H9 (cell line): ENCODE results near the gene CELA3B. TPM values are rescaled to one million over a fixed set of nuclear protein-coding genes. Genes with fewer than 3 reads are reported as not detected.
"Not testable (repeated sequence)": the region's sequence is repeated elsewhere in the genome, so short reads cannot be mapped to it uniquely, and the experiment has no call there.

Source experiments
- DNase-seq: peaks from one replicate; pipeline ENCODE4 v3.0.0-alpha.2; 2017
- H2AFZ ChIP-seq: one replicate; pipeline ENCODE4 v1.6.1; 2013; ENCODE audit warnings: mild to moderate bottlenecking, low read length, control low read depth, moderate library complexity
- H2AK5ac ChIP-seq: 2 replicates; pipeline ENCODE4 v1.6.1; 2013; ENCODE audit warnings: low read length, control low read depth, mixed read lengths; ENCODE audit not compliant: insufficient read length
- H2BK120ac ChIP-seq: one replicate; pipeline ENCODE4 v1.6.1; 2013; ENCODE audit warnings: low read depth, mild to moderate bottlenecking, low read length, control low read depth, inconsistent platforms; ENCODE audit not compliant: poor library complexity, severe bottlenecking
- H2BK12ac ChIP-seq: 2 replicates; pipeline ENCODE4 v1.6.1; 2013; ENCODE audit warnings: low read length, control low read depth, mixed read lengths, low read depth; ENCODE audit not compliant: insufficient read length
- H2BK15ac ChIP-seq: 2 replicates; pipeline ENCODE4 v1.6.1; 2013; ENCODE audit warnings: low read depth, low read length, control low read depth
- H2BK20ac ChIP-seq: one replicate; pipeline ENCODE4 v1.6.1; 2013; ENCODE audit warnings: low read depth, mild to moderate bottlenecking, low read length, control low read depth, inconsistent platforms; ENCODE audit not compliant: poor library complexity, severe bottlenecking
- H2BK5ac ChIP-seq: 2 replicates; pipeline ENCODE4 v1.6.1; 2013; ENCODE audit warnings: low read length, control low read depth, mixed read lengths; ENCODE audit not compliant: insufficient read length
- H3K14ac ChIP-seq: 2 replicates; pipeline ENCODE4 v1.6.1; 2013; ENCODE audit warnings: low read length, control low read depth; ENCODE audit not compliant: insufficient read depth
- H3K18ac ChIP-seq: 2 replicates; pipeline ENCODE4 v1.6.1; 2013; ENCODE audit warnings: low read depth, mild to moderate bottlenecking, mixed read lengths, low read length, control low read depth; ENCODE audit not compliant: insufficient read length
- H3K23ac ChIP-seq: 2 replicates; pipeline ENCODE4 v1.6.1; 2013; ENCODE audit warnings: low read length, control low read depth, mixed read lengths, low read depth; ENCODE audit not compliant: insufficient read length
- H3K23me2 ChIP-seq: 2 replicates; pipeline ENCODE4 v1.6.1; 2013; ENCODE audit warnings: low read depth, mild to moderate bottlenecking, mixed read lengths, low read length, control low read depth; ENCODE audit not compliant: insufficient read length, poor library complexity, severe bottlenecking
- H3K27ac ChIP-seq: 2 replicates; pipeline ENCODE4 v1.5.1; 2013; ENCODE audit warnings: low read length, control low read depth, mixed read lengths, low read depth; ENCODE audit not compliant: insufficient read length
- H3K27me3 ChIP-seq: 2 replicates; pipeline ENCODE4 v1.6.1; 2013; ENCODE audit warnings: low read length, control low read depth, inconsistent platforms; ENCODE audit not compliant: insufficient read depth
- H3K4ac ChIP-seq: 2 replicates; pipeline ENCODE4 v1.6.1; 2013; ENCODE audit warnings: low read depth, mild to moderate bottlenecking, control low read depth, inconsistent platforms, low read length, moderate library complexity
- H3K4me1 ChIP-seq: 2 replicates; pipeline ENCODE4 v1.6.1; 2013; ENCODE audit warnings: low read length, control low read depth, inconsistent platforms; ENCODE audit not compliant: insufficient read depth
- H3K4me2 ChIP-seq: 2 replicates; pipeline ENCODE4 v1.6.1; 2013; ENCODE audit warnings: low read length, control low read depth, mixed read lengths; ENCODE audit not compliant: insufficient read length, insufficient read depth
- H3K56ac ChIP-seq: 2 replicates; pipeline ENCODE4 v1.6.1; 2013; ENCODE audit warnings: low read depth, mild to moderate bottlenecking, mixed read lengths, low read length, control low read depth; ENCODE audit not compliant: insufficient read length
- H3K79me1 ChIP-seq: 2 replicates; pipeline ENCODE4 v1.6.1; 2013; ENCODE audit warnings: low read depth, mild to moderate bottlenecking, moderate library complexity, low read length, control low read depth, inconsistent platforms; ENCODE audit not compliant: insufficient read depth, poor library complexity, severe bottlenecking
- H3K79me2 ChIP-seq: 2 replicates; pipeline ENCODE4 v1.6.1; 2013; ENCODE audit warnings: low read length, control low read depth, inconsistent platforms; ENCODE audit not compliant: insufficient read depth
- H3K9ac ChIP-seq: 2 replicates; pipeline ENCODE4 v1.6.1; 2013; ENCODE audit warnings: low read length, control low read depth, mixed read lengths; ENCODE audit not compliant: insufficient read length; ENCODE audit errors: extremely low read depth
- H3K9me3 ChIP-seq: one replicate; pipeline ENCODE4 v1.6.1; 2013; ENCODE audit warnings: low read depth, low read length, inconsistent platforms; ENCODE audit not compliant: control insufficient read depth
- H3T11ph ChIP-seq: one replicate; pipeline ENCODE4 v1.6.1; 2013; ENCODE audit warnings: mild to moderate bottlenecking, low read length, control low read depth, inconsistent platforms
- H4K20me1 ChIP-seq: one replicate; pipeline ENCODE4 v1.6.1; 2013; ENCODE audit not compliant: control insufficient read depth, insufficient read length, insufficient read depth
- H4K5ac ChIP-seq: 2 replicates; pipeline ENCODE4 v1.6.1; 2013; ENCODE audit warnings: low read depth, mild to moderate bottlenecking, mixed read lengths, low read length, control low read depth; ENCODE audit not compliant: insufficient read length
- H4K8ac ChIP-seq: replicated peaks from 2 replicates; pipeline ENCODE4 v1.6.1; 2013; ENCODE audit warnings: low read length, control low read depth, mixed read lengths, low read depth; ENCODE audit not compliant: insufficient read length
- H4K91ac ChIP-seq: 2 replicates; pipeline ENCODE4 v1.6.1; 2013; ENCODE audit warnings: low read depth, mild to moderate bottlenecking, moderate library complexity, mixed read lengths, low read length, control low read depth; ENCODE audit not compliant: insufficient read length
- H3K27ac Mint-ChIP-seq, 3 experiments: 2 replicates in 2 of 3; 3 replicates in 1 of 3; pipeline ENCODE4 v1.8.0; 2020 to 2021; ENCODE audit warnings: mixed read lengths in 3 of 3, mild to moderate bottlenecking in 1 of 3, moderate library complexity in 1 of 3
- H3K27me3 Mint-ChIP-seq: 2 replicates; pipeline ENCODE4 v1.8.0; 2021; ENCODE audit warnings: low read depth, mild to moderate bottlenecking, moderate library complexity, mixed read lengths
- H3K36me3 Mint-ChIP-seq, 3 experiments: 2 replicates in 2 of 3; 3 replicates in 1 of 3; pipeline ENCODE4 v1.8.0; 2020 to 2021; ENCODE audit warnings: low read depth in 3 of 3, mixed read lengths in 3 of 3; ENCODE audit not compliant: insufficient read depth in 1 of 3
- H3K4me1 Mint-ChIP-seq, 2 experiments: 2 replicates each; pipeline ENCODE4 v1.8.0; 2020; ENCODE audit warnings: mixed read lengths in 2 of 2
- H3K4me3 Mint-ChIP-seq, 2 experiments: 2 replicates in 1 of 2; 3 replicates in 1 of 2; pipeline ENCODE4 v1.8.0; 2020 to 2021; ENCODE audit warnings: mild to moderate bottlenecking in 2 of 2, mixed read lengths in 2 of 2, moderate library complexity in 1 of 2
- H3K9me3 Mint-ChIP-seq, 2 experiments: 2 replicates in 1 of 2; 3 replicates in 1 of 2; pipeline ENCODE4 v1.8.0; 2020; ENCODE audit warnings: mild to moderate bottlenecking in 2 of 2, mixed read lengths in 2 of 2, moderate library complexity in 1 of 2
- WGBS: extraction: QIAGEN DNeasy Blood & Tissue Kit; methylation state at CpG from one replicate; pipeline ENCODE4 v1.1.7; 2013; ENCODE audit warnings: missing lambda C conversion rate, low lambda C conversion rate, mixed read lengths; ENCODE audit not compliant: insufficient read length; ENCODE audit errors: extremely low coverage; 5-methylcytosine and 5-hydroxymethylcytosine counted together
- total RNA-seq: library from RNA; stranded (reverse); gene quantifications from 2 replicates; pipeline ENCODE4 v1.2.1, GENCODE V29; 2021

CELA3B gene
- total RNA-seq, 1 experiment from 2014 or later = not detected

DNA sequence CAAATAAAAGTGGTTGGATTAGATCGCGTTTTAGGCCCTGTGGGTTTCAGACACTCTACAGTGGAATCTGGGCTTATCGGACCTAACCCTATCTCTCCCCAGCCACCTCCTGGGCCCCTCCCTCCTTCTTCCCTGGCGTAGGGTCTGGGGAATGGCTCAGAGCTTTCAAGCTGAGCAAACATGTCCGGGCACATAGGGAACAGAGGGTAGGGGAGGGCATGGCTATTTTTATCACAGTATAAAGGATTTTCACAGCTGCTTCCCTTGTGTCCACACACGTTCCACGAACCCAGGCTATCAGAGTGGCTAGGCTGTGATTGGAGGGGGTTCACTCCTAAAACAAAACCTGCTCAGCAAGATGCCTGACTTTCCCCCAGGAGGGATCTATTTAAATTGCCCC lies 22.8 kb downstream of the CELA3B start:
- H4K5ac ChIP-seq, H4K91ac ChIP-seq, H3K27me3 ChIP-seq, H3K4me2 ChIP-seq, H2BK15ac ChIP-seq, H3T11ph ChIP-seq, H4K20me1 ChIP-seq, H3K79me2 ChIP-seq, H2BK120ac ChIP-seq, H3K27me3 Mint-ChIP-seq, H3K18ac ChIP-seq, H3K36me3 Mint-ChIP-seq, DNase-seq, H3K27ac Mint-ChIP-seq, H2BK20ac ChIP-seq, H3K23ac ChIP-seq, H4K8ac ChIP-seq, H3K4me3 Mint-ChIP-seq, H3K9me3 ChIP-seq, H2AFZ ChIP-seq, H2AK5ac ChIP-seq, H2BK5ac ChIP-seq, H3K9me3 Mint-ChIP-seq, H3K79me1 ChIP-seq, H3K4ac ChIP-seq, H3K56ac ChIP-seq, H3K9ac ChIP-seq, H3K27ac ChIP-seq, H3K23me2 ChIP-seq, H3K14ac ChIP-seq, H3K4me1 ChIP-seq, H2BK12ac ChIP-seq: not testable (repeated sequence)
- H3K4me1 Mint-ChIP-seq = peaks cover 19 to 21% of the 10 kb centered on the region in 2 experiments
- whole genome bisulfite sequencing = no CpG with 5 or more reads among the region's 7 CpGs
